Measurements from ENCODE around the gene DNASE1L2. TPM values are rescaled to one million over a fixed set of nuclear protein-coding genes. Genes with fewer than 3 reads are reported as not detected.

The DNASE1L2 gene
- total and polyA plus RNA-seq, 2 of the 4 experiments (the other 2 are of a cell fraction), result 0.18 to 0.75 TPM

DNA sequence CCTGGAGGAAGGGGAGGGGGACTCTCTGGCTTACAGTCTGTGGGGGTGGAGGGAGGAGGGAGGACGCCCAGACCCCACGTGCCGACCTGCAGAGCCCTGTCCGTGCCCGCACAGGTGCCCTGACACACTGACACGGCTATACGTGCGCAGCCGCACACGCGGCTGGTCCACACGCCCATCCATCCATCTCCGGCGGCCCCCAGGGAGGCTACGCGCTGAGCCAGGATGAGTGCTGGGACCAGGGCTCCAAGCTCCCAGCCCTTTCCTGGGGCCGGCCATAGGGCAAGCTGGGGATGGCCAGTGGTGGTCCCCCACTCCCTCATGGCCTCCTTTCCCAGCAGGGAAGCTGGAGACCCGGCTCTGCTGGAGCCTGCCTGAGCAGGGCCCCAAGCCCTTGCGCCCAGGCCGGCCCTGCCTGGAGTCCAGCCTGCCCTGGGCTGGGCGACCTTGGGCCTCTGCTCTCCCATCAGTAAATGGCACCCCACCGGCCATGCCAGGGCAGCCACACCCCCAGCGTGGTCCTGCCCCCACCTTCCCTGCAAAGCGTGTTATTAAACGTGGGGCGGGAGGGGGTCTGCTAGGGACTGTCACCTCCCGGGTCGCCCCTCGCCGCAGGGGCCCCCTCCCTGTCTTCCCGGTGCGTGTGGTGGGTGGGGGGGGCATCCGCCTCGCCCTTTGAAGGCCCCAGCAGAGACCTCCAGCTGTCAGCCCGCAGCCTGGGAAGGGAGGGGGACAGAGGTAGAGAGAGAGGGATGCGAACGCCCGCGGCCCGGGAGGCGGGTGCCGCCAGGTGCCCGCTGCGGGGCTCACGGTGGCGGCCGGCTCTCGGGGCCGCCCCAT lies 40.7 kb upstream of the DNASE1L2 start:
- no peak overlapping the region for H2BK20ac ChIP-seq (ENCODE audit: low read depth, low read length)
- POLR2A ChIA-PET (ENCODE audit: unreplicated experiment), result no interaction called here
- peaks cover 64% of the 10 kb centered on the region for H3K27me3 ChIP-seq (ENCODE audit: control insufficient read depth, insufficient read depth, low read length)
- BruUV-seq (replicated peaks), result no TSS peak
- no peak overlapping the region for H3K23ac ChIP-seq (ENCODE audit: low read depth, low read length)
- H4K91ac ChIP-seq (ENCODE audit: insufficient read depth, low read depth, low read length), result no peak overlapping the region
- no peaks in the 10 kb centered on the region for H3K79me1 ChIP-seq (ENCODE audit: low read depth in 1 of 2, low read length in 2 of 2)
- H4K5ac ChIP-seq (ENCODE audit: low read depth, low read length), result no peak overlapping the region
- no peak overlapping the region for H3K4ac ChIP-seq (ENCODE audit: low read depth, low read length)
- H3K4me2 ChIP-seq (ENCODE audit: low read depth, low read length), result no peak overlapping the region
- H3K14ac ChIP-seq (replicated peaks; ENCODE audit: low read depth, low read length), result no peak overlapping the region
- no peak overlapping the region for H2AK9ac ChIP-seq (replicated peaks; ENCODE audit: low read depth, low read length, poor library complexity)
- TF ChIP-seq BHLHE40 (IDR thresholded peaks at IDR 0.05; ENCODE audit: low read depth, low read length) (no peak), POLR2A (IDR thresholded peaks at IDR 0.05; ENCODE audit: low read depth, low read length) (no peak), MXI1 (IDR thresholded peaks at IDR 0.05; ENCODE audit: borderline replicate concordance, low read depth, low read length) (no peak), CHD1 (IDR thresholded peaks at IDR 0.05; ENCODE audit: low read depth, low read length) (no peak), SMC3 (IDR thresholded peaks at IDR 0.05; ENCODE audit: low read depth, low read length) (no peak), RCOR1 (IDR thresholded peaks at IDR 0.05; ENCODE audit: insufficient replicate concordance, low read length) (no peak), MAZ (IDR thresholded peaks at IDR 0.05; ENCODE audit: borderline replicate concordance, low read depth, low read length) (no peak), CEBPB (IDR thresholded peaks at IDR 0.05; ENCODE audit: low read depth, low read length) (no peak), RAD21 (IDR thresholded peaks at IDR 0.05; ENCODE audit: low read length) (no peak)
- TF ChIP-seq, protein P1, sequence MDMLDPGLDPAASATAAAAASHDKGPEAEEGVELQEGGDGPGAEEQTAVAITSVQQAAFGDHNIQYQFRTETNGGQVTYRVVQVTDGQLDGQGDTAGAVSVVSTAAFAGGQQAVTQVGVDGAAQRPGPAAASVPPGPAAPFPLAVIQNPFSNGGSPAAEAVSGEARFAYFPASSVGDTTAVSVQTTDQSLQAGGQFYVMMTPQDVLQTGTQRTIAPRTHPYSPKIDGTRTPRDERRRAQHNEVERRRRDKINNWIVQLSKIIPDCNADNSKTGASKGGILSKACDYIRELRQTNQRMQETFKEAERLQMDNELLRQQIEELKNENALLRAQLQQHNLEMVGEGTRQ (IDR thresholded peaks at IDR 0.05; ENCODE audit: low read depth, low read length), result no peak
- TF ChIP-seq, protein P2, sequence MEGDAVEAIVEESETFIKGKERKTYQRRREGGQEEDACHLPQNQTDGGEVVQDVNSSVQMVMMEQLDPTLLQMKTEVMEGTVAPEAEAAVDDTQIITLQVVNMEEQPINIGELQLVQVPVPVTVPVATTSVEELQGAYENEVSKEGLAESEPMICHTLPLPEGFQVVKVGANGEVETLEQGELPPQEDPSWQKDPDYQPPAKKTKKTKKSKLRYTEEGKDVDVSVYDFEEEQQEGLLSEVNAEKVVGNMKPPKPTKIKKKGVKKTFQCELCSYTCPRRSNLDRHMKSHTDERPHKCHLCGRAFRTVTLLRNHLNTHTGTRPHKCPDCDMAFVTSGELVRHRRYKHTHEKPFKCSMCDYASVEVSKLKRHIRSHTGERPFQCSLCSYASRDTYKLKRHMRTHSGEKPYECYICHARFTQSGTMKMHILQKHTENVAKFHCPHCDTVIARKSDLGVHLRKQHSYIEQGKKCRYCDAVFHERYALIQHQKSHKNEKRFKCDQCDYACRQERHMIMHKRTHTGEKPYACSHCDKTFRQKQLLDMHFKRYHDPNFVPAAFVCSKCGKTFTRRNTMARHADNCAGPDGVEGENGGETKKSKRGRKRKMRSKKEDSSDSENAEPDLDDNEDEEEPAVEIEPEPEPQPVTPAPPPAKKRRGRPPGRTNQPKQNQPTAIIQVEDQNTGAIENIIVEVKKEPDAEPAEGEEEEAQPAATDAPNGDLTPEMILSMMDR (conservative IDR thresholded peaks at IDR 0.05; ENCODE audit: low read depth, low read length), result no peak
- intact Hi-C loops (cut with micrococcal nuclease) (no loop called here), dilution Hi-C loops (cut with HindIII; ENCODE audit: low sequenced_read_pairs, unreplicated experiment) (no loop called here), in situ Hi-C loops (cut with MboI; ENCODE audit: low sequenced_read_pairs) (no loop called here)
- H3K36me3 ChIP-seq (ENCODE audit: control insufficient read depth, insufficient read depth, low read length), result no peaks in the 10 kb centered on the region
- no peaks in the 10 kb centered on the region; the same call in 1 of the 2 replicates for H4K20me1 ChIP-seq (ENCODE audit: insufficient read depth, low read length)
- peak overlapping the region; percentile 41 for H2AFZ ChIP-seq (replicated peaks; ENCODE audit: low read length, poor library complexity)
- H3K56ac ChIP-seq (ENCODE audit: extremely low read depth, insufficient read depth, low read length), result no peak overlapping the region
- no peaks in the 10 kb centered on the region for H3K9me3 ChIP-seq (ENCODE audit: control insufficient read depth, insufficient read depth, low read length)
- no peak for DNase-seq
- no peak for ATAC-seq (ENCODE audit: low read depth)
- H2BK5ac ChIP-seq (ENCODE audit: low read depth, low read length, poor library complexity, severe bottlenecking), result no peak overlapping the region
- H2BK15ac ChIP-seq (ENCODE audit: low read depth, low read length), result no peak overlapping the region
- H3K4me3 ChIP-seq (ENCODE audit: insufficient read depth, low read depth, low read length), result no peak overlapping the region; the same call in 1 of the 2 replicates
- no peak overlapping the region for H3K9ac ChIP-seq (ENCODE audit: low read depth, low read length)
- H3K27ac ChIP-seq (ENCODE audit: insufficient read depth, low read length), result no peak overlapping the region
- 2% methylated on average over 18 of the region's 49 CpGs; no CpG with 5 or more reads in 1 of the 2 experiments for WGBS, 2 experiments (ENCODE audit: extremely low coverage in 2 of 2, insufficient read length in 1 of 2)
- CTCF ChIA-PET, result no interaction called here
- H3K9me1 ChIP-seq (ENCODE audit: insufficient read depth, low read length), result no peaks in the 10 kb centered on the region
- no peaks in the 10 kb centered on the region for H3K4me1 ChIP-seq (ENCODE audit: control insufficient read depth, insufficient read depth, low read length)
- H4K8ac ChIP-seq (ENCODE audit: low read depth in 2 of 2, low read length in 2 of 2), result no peak overlapping the region
- no peak overlapping the region for H2BK120ac ChIP-seq (ENCODE audit: low read depth, low read length)
- H2AK5ac ChIP-seq (ENCODE audit: low read depth, low read length), result no peak overlapping the region
- no peak overlapping the region for H3K18ac ChIP-seq (ENCODE audit: low read depth, low read length)

All from IMR-90 (cell line).